B cell (primary cell): Measurements from ENCODE around the gene TMOD2.

Source experiments
- CTCF ChIP-seq: fragments of 200-600 bp; IDR thresholded peaks from one replicate; pipeline ENCODE4 v1.8.0; 2022; ENCODE audit warnings: antibody characterized with exemption, mild to moderate bottlenecking
- EZH2 ChIP-seq: IDR thresholded peaks from 2 replicates; pipeline ENCODE4 v1.6.1; 2012; ENCODE audit warnings: borderline replicate concordance, low read depth, mild to moderate bottlenecking, moderate library complexity, low read length; ENCODE audit not compliant: insufficient read depth, poor library complexity, severe bottlenecking

GRCh38 chr15:51814606-51815005 is 63.2 kb downstream of the TMOD2 start:
- TF ChIP-seq CTCF (no peak), EZH2 (no peak)
